GM23248 (cell line): Measurements from ENCODE around the gene CYBC1.

Experiments used
- EZH2 ChIP-seq: fragments of 200-600 bp; sonication (generic); IDR thresholded peaks from 2 replicates; pipeline ENCODE4 v1.6.1; 2018; ENCODE audit warnings: antibody characterized with exemption, mild to moderate bottlenecking; ENCODE audit not compliant: insufficient read depth, poor library complexity, severe bottlenecking
- EZH2phosphoT487 ChIP-seq: fragments of 200-600 bp; sonication (generic); IDR thresholded peaks from 2 replicates; pipeline ENCODE4 v1.6.1; 2018; ENCODE audit warnings: antibody characterized with exemption, moderate library complexity, mild to moderate bottlenecking, low read depth; ENCODE audit not compliant: insufficient read depth

- TF ChIP-seq EZH2phosphoT487 (no peak), EZH2 (no peak)
These were observed 45.4 kb upstream of the CYBC1 start for GRCh38 chr17:82495844-82496528.
